ENCODE data around the gene THSD7A. TPM values are rescaled to one million over a fixed set of nuclear protein-coding genes. Genes with fewer than 3 reads are reported as not detected.

Gene THSD7A
- total and polyA plus RNA-seq, 9 of the 15 experiments (the other 6 are each of a cell fraction or from before 2014, with no cell fraction given) = 0.01 to 0.02 TPM; not detected in 7

DNA sequence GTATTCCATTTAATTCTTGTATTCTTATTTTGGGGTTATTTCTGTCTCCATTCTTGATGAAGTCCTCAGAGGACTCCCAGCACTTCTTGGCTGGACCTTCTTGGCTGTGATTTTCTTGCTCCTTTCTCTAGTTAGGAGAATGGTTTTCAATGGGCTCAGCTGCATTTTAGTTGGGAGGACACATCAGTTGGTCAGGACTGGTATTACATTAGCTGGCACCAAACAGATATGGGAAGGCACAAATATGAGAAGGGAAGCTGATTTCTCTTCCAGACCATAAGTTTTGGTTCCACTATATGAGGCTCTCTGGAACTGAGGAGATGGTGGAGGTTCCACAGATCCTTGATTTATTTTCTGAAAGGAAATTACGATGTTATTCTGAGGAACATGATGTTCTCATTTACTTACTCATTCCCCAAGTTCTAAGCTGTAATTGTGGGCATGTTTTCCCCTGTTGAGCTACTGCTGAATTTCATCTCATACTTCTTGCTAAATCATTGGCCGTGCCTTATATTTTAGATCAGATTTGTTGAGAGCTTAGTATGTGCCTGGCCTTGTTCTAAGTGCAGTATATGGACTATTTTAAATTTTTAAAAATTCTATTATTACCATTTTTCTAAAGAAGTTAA, 261.0 kb downstream of the THSD7A start (continued):
- TF ChIP-seq SIN3A (IDR thresholded peaks at IDR 0.05; ENCODE audit: borderline replicate concordance in 2 of 2, control insufficient read depth in 1 of 2, low read depth in 2 of 2, low read length in 2 of 2) (no peak), ARID1B (IDR thresholded peaks at IDR 0.05) (no peak), SLC30A9 (CRISPR knock-in tag; IDR thresholded peaks at IDR 0.05) (no peak), SMARCB1 (IDR thresholded peaks at IDR 0.05; ENCODE audit: insufficient read length, low read depth) (no peak), ZNF224 (CRISPR knock-in tag; IDR thresholded peaks at IDR 0.05) (no peak), PHF20 (IDR thresholded peaks at IDR 0.05; ENCODE audit: partially characterized antibody) (no peak)

DNA sequence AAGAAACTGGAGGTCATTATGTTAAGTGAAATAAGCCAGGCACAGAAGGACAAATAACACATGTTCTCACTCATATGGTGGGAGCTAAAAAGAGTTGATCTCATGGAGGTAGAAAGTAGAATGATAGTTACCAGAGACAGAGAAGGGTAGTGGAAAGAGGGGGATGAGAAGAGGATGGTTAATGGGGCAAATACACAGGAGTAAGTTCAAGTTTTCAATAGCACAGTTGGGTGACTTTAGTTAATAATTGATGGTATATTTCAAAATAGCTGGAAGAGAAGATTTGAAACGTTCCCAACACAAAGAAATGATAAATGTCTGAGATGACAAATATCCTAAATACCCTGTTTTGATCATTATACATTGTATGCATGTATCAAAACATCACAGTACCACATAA, 261.8 kb downstream of the THSD7A start:
- FAIRE-seq (no peak), DNase-seq (ENCODE audit: extremely low read depth in 1 of 4, low spot score in 3 of 4) (no peak), ATAC-seq (no peak)
- CTCF ChIA-PET (ENCODE audit: low intra/inter-chr PET ratio) = no interaction called here
- intact Hi-C loops (cut with micrococcal nuclease) = no loop called here
- Histone ChIP-seq H3K9me3 (replicated peaks; ENCODE audit: control insufficient read depth, insufficient read depth, low read depth, low read length) (peaks cover 2% of the 10 kb centered on the region; the same call in 1 of the 2 replicates), H3K36me3 (ENCODE audit: control insufficient read depth, insufficient read depth, low read length) (no peaks in the 10 kb centered on the region), H3K4me1 (replicated peaks in 1 of 2; ENCODE audit: control insufficient read depth in 2 of 2, insufficient read depth in 2 of 2, low read length in 2 of 2) (no peaks in the 10 kb centered on the region), H3K9me1 (ENCODE audit: control insufficient read depth, insufficient read depth, low read length) (no peaks in the 10 kb centered on the region), H3K4me3 (no peak overlapping the region), H3K79me2 (ENCODE audit: control insufficient read depth, insufficient read depth, low read length) (no peaks in the 10 kb centered on the region), H3K27ac (ENCODE audit: extremely low read depth, low read depth, low read length) (no peak overlapping the region), H2AFZ (ENCODE audit: low read depth, low read length) (no peak overlapping the region), H3K27me3 (ENCODE audit: control insufficient read depth in 2 of 2, insufficient read depth in 2 of 2, low read length in 2 of 2) (no peaks in the 10 kb centered on the region), H3K4me2 (ENCODE audit: insufficient read depth, low read length) (no peak overlapping the region), H3K9ac (ENCODE audit: insufficient read depth in 1 of 2, low read depth in 2 of 2, low read length in 2 of 2) (no peak overlapping the region), H4K20me1 (replicated peaks; ENCODE audit: control insufficient read depth, insufficient read depth, low read length) (no peaks in the 10 kb centered on the region)
- in situ Hi-C loops (cut with MboI) = no loop called here
- no peak for TF ChIP-seq CBX8 (IDR thresholded peaks at IDR 0.05; ENCODE audit: borderline replicate concordance, extremely low read depth, low read depth, low read length, poor library complexity, severe bottlenecking)
- POLR2A ChIA-PET = no interaction called here
- no TSS peak for BruUV-seq (replicated peaks)
- 0% methylated on average over 1 of the region's 1 CpG for WGBS (ENCODE audit: insufficient coverage, low coverage, missing lambda C conversion rate)
